Hematopoietic multipotent progenitor cell treated with erythropoietin and hydrocortisone succinate and interleukin-3 and kit ligand, for 15 days (in vitro differentiated cells): ENCODE data around the gene P2RX4.
"Not testable (repeated sequence)": the region's sequence is repeated elsewhere in the genome, so short reads cannot be mapped to it uniquely, and the experiment has no call there.

Experiments used
- DNase-seq: peaks from one replicate; pipeline ENCODE4 v3.0.0-alpha.2; 2015; ENCODE audit warnings: low spot score

P2RX4 gene

DNA sequence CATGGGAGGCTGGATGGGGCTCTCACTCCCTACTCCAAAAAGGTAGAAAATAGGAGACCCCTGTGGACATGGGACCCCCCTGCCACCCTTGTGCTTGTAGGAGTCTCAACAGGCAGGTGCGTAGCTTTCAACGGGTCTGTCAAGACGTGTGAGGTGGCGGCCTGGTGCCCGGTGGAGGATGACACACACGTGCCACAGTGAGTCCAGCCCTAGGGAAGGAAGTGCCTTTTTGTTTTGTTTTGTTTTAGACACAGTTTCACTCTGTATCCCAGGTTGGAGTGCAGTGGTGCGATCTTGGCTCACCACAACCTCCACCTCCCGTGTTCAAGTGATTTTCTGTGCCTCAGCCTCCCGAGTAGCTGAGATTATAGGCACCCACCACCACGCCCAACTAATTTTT is 12.9 kb downstream of the P2RX4 start:
- no peak for DNase-seq

DNA sequence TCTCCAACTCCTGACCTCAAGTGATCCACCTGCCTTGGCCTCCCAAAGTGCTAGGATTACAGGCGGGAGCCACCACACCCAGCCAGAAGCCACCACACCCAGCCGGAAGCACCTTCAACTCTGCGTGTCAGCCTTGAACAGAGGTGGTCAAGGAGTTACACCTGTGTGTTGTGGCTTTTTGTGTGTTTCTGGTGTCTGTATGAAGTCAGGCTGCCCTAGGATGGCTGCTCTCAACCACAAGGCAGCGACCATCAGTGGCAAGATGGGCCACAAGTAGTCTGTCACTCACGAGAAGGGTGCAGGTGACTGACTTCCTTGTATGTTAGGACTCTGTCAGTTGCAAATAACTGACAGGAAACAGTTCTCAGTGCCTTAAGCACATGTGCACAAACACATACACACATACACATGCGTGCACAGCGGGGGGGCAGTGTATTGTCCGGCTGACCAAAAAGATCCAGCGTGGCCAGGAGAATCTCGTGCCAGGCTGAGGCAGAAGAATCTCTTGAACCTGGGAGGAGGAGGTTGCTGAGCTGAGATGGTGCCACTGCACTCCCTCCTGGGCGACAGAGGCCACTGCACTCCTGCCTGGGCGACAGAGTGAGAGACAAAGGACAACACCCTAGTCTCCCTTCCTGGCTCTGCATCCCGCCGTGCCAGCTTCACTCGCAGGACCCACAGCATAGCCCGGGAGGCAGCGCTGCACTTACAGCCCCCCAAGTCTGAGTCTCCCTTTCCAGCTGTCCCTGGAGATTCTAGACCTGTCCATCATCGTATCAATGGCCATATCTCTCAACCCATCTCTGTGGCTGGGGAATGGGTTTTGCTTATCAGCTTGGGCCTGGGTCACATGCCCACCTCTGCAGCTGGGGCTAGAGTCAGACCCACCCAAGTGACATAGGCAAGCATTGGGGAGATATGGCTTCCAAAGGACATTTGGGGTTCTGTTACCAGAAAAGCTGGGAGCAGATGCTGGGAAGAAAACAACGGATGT is 13.7 kb downstream of the P2RX4 start:
- no peak for DNase-seq

DNA sequence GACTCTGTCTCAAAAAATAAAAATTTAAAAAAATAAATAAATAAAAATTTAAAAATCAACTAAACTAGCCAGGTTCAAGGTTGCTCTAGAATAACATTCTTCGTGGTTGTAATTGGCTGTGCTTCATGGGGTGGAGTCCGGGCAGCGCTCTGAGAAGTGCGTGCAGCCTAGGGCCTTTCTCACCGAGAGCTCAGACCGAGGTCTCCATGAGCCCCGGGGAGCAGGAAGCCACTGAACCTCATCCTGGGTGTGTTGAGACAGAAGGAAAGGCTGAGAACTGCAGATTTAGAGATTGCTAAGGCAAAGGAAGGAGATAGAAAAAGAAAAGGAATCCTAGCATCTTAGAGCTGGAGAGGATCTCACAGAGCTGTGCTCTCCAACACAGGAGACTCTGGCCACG is 14.7 kb downstream of the P2RX4 start:
- no peak for DNase-seq

DNA sequence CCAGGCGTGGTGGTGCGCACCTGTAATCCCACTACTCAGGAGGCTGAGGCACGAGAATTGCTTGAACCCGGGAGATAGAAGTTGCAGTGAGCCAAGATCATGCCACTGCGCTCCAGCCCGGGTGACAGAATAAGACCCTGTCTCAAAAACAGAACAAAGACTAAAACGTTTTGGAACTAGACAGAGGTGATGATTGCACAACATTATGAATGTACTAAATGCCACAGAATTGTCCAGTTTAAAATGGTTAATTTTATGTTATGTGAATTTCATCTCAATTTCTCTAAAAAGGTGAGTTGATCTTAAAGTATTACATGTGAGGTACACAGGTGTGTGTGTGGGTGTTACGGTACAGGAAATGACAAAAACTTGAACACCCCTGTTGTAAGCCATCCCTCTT is 16.5 kb downstream of the P2RX4 start:
- no peak for DNase-seq

GRCh38 chr12:121226871-121227270 is 16.9 kb downstream of the P2RX4 start:
- not testable (repeated sequence) for DNase-seq

- DNase-seq = no peak
Measured at GRCh38 chr12:121227294-121227693, 17.4 kb downstream of the P2RX4 start.

DNA sequence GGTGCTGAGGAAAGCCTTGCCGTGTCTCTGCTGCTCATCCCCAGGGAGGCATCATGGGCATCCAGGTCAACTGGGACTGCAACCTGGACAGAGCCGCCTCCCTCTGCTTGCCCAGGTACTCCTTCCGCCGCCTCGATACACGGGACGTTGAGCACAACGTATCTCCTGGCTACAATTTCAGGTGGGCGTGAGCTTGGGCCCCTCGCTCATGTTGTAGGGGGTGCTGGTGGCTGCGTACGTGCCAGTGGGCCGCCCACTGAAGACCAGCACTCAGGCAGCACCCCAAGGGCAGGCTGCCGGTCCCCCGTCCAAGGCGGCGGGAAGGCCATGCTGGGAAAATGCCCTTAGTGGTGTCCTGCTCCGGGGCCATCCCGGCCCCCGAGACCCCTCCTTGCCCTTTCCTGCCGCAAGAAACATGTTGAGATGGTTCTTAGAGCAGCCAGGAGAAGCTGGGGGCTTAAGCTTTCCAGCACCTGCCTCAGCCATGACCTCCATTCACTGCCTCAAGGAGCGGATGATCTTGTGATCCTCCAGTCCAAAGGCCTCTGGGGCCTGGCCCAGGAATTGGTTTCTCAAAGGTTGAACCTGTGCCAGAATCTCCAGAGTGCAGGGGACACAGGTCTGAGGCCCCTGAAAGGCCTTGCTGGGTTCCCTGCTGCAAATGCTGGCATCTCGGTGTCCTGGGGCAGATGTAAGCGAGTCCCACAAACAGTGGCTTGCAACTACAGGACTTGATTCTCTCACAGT is 19.2 kb downstream of the P2RX4 start:
- no peak for DNase-seq

GRCh38 chr12:121229826-121230537 is 20.1 kb downstream of the P2RX4 start:
- DNase-seq = peak; percentile 78

DNA sequence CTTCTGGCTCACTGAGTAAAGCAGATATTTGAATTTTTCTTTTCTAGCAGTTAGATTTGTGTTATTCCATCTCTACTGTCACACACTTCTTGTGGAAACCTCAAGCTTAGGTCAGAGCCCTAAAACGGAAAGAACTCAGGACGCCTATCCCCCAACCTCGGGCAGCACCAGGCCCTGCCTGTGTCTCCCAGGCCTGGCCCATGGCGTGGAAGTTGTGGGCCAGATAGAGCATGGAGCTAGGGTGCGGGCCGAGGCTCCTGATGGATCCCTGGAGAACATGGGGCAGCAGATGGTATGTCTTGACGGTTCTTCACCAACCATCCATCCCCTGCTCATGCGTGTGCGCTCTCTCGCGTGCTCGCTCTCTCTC is 20.6 kb downstream of the P2RX4 start:
- DNase-seq = no peak

DNA sequence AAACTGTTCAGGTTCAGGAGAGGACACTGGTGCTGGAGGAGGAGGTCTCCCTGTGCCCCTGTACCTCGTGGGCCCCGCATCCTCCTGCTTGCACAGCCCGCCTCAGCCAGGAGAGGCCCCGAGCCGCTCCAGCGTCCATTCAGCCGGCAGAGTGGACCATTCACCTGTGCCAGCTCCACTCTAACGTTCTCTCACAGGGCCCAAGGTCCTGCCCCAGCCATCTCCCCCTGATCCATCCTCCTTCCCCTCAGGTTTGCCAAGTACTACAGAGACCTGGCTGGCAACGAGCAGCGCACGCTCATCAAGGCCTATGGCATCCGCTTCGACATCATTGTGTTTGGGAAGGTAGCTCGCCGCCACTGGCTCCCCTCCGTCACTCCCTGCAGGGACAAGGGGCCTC is 22.2 kb downstream of the P2RX4 start:
- DNase-seq = no peak

- no peak for DNase-seq
Measured at GRCh38 chr12:121232977-121233627, 23.2 kb downstream of the P2RX4 start.

DNA sequence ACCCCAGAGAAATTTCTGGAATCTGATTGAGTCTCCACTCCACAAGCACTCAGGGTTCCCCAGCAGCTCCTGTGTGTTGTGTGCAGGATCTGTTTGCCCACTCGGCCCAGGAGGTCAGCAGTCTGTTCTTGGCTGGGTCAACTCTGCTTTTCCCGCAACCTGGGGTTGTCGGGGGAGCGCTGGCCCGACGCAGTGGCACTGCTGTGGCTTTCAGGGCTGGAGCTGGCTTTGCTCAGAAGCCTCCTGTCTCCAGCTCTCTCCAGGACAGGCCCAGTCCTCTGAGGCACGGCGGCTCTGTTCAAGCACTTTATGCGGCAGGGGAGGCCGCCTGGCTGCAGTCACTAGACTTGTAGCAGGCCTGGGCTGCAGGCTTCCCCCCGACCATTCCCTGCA is 23.7 kb downstream of the P2RX4 start:
- DNase-seq = no peak

GRCh38 chr12:121236776-121237175 is 26.8 kb downstream of the P2RX4 start:
- no peak for DNase-seq

DNA sequence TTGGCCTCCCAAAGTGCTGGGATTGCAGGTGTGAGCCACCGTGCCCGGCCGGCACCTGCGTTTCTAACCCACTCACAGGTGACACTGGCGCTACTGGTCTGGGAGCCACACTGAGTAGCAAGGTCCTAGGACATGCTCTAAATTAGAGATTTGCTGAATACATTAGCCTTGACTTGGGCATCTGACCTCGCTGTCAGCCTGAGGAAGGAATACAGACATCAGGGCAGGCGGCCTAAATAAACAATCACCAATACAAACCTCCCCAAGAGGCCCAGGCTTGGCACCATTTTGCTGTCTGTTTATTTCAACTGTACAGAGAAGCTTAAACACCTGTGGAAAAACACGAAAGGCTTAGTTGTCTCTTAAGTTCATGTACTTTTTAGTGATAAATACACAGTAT is 27.5 kb downstream of the P2RX4 start:
- no peak for DNase-seq

GRCh38 chr12:121238086-121238485 is 28.2 kb downstream of the P2RX4 start:
- DNase-seq = no peak

- DNase-seq = no peak
Measured at GRCh38 chr12:121238604-121239350, 28.8 kb downstream of the P2RX4 start.

DNA sequence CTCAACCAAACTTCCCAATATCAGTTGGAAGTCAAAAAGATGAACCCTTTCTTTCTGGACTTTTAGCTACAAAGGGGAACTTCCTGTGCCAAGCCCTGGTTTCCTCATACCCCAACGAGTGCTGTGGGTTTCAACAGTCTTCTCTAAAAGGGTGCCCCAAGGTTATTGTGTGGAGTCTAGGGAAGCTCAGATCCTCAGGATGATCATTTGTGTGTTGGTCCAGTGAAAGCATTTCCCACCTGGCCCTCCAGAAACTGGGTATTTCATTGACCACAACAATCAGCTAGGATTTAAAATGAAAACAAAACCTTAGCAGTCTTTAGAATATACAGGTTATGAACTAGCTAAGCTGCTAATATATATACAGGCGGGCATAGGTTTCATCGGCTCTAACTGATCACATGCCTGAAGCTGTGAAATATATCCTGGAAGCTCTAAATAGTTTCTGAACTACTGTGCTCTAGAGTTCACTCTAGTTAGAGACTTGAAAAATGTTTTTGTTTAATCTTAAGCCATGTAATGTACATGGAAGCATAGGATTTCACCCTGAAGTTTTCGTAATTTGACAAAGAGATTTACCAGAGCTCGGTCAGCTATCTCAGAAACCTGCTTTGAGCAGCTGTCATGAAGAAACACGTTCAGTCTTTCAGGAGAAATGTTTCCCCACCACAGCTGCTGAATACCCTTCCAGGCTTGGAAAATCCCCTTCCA is 29.6 kb downstream of the P2RX4 start:
- DNase-seq = no peak

- no peak for DNase-seq
Measured at GRCh38 chr12:121240062-121240420, 30.1 kb downstream of the P2RX4 start.

GRCh38 chr12:121240484-121241101 is 30.7 kb downstream of the P2RX4 start:
- DNase-seq = no peak
